ENCODE data around the gene FARP1. TPM values are rescaled to one million over a fixed set of nuclear protein-coding genes. Genes with fewer than 3 reads are reported as not detected.

FARP1 gene
- total and polyA plus RNA-seq, 2 of the 8 experiments (the other 6 are each of a cell fraction or from before 2014, with no cell fraction given): 24.7 to 104 TPM

DNA sequence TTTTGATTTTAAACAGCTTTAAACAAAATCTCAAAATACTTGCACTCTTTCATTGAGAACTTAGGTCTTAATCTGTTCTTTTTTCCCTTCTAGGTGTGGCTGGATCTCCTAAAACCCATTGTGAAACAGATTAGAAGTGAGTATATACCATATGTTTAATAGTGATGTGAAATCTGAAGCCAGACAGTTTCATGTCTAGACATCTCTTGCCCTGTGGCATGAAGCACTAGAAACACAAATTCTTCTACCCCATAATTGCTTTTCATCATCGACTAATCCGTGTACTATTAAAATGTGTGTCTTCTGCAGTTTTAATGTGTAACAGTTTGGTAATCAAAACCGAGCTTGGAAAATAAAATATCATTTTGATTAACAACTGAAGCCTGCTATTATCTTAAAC, 222.4 kb downstream of the FARP1 start:
- H3K79me1 ChIP-seq (ENCODE audit: low read depth, low read length): peaks cover 9% of the 10 kb centered on the region
- ChIA-PET POLR2A (ENCODE audit: partially characterized antibody) (interaction anchor here (0.6 kb wide), 1 partner anchor 92 kb away, joined by 3 read pairs; no protein-coding TSS in a partner anchor), CTCF (ENCODE audit: partially characterized antibody) (interaction anchor here (0.6 to 1.9 kb wide), 5 partner anchors 11 to 315 kb away, joined by 3 to 8 read pairs (median 4); no protein-coding TSS in a partner anchor)
- H3K9ac ChIP-seq (replicated peaks in 1 of 4; ENCODE audit: extremely low read depth in 1 of 4, low read depth in 3 of 4, low read length in 3 of 4): no peak overlapping the region
- no peak overlapping the region for H4K91ac ChIP-seq (replicated peaks; ENCODE audit: insufficient read length, low read length)
- peaks cover 2% of the 10 kb centered on the region; the same call in 1 of the 2 replicates for H3K23me2 ChIP-seq (ENCODE audit: low read depth, low read length)
- H3K23ac ChIP-seq (ENCODE audit: insufficient read length): no peak overlapping the region
- no peak overlapping the region for H4K5ac ChIP-seq (ENCODE audit: insufficient read length, low read depth, low read length)
- H3K27ac ChIP-seq (ENCODE audit: low read depth, low read length): no peak overlapping the region
- H2BK20ac ChIP-seq (ENCODE audit: low read length): no peak overlapping the region
- H3K4me2 ChIP-seq (ENCODE audit: insufficient read depth in 1 of 2, low read depth in 2 of 2, low read length in 2 of 2): no peak overlapping the region
- H3K4ac ChIP-seq (replicated peaks; ENCODE audit: insufficient read length, low read depth, low read length): no peak overlapping the region
- no peak overlapping the region for H3K56ac ChIP-seq (replicated peaks; ENCODE audit: insufficient read length, low read depth, low read length)
- no peak overlapping the region for H3K4me3 ChIP-seq (ENCODE audit: extremely low read depth in 1 of 4, insufficient read depth in 2 of 4, low read depth in 3 of 4, low read length in 4 of 4)
- no peak overlapping the region for H2BK12ac ChIP-seq (ENCODE audit: low read depth, low read length)
- H3K4me1 ChIP-seq (replicated peaks in 1 of 4; ENCODE audit: control insufficient read depth in 3 of 4, insufficient read depth in 4 of 4, low read length in 3 of 4): no peaks in the 10 kb centered on the region; a peak in 1 of 7 replicates
- H2AFZ ChIP-seq (ENCODE audit: low read length): no peak overlapping the region
- no peak overlapping the region for H3K18ac ChIP-seq (ENCODE audit: extremely low read depth, low read length)
- H4K8ac ChIP-seq (ENCODE audit: extremely low read depth, insufficient read depth, low read length): no peak overlapping the region
- H2BK15ac ChIP-seq (ENCODE audit: low read length): no peak overlapping the region
- no peaks in the 10 kb centered on the region for H3K27me3 ChIP-seq (replicated peaks in 1 of 4; ENCODE audit: control insufficient read depth in 3 of 4, extremely low read depth in 1 of 4, insufficient read depth in 3 of 4, low read length in 3 of 4)
- no peak for DNase-seq (ENCODE audit: low read depth in 1 of 2, low spot score in 2 of 2)
- WGBS, 2 experiments (ENCODE audit: extremely low coverage in 1 of 2, insufficient coverage in 1 of 2, insufficient read length in 1 of 2, insufficient replicate concordance in 2 of 2, low coverage in 1 of 2, low lambda C conversion rate in 2 of 2, missing lambda C conversion rate in 1 of 2): 84% methylated on average over 3 of the region's 3 CpGs; no CpG with 5 or more reads in 1 of the 2 experiments
- H3K9me3 ChIP-seq (ENCODE audit: insufficient read depth in 2 of 2, low read depth in 1 of 2, low read length in 1 of 2): no peaks in the 10 kb centered on the region
- H3K79me2 ChIP-seq (ENCODE audit: control insufficient read depth in 1 of 2, insufficient read depth in 2 of 2, low read length in 2 of 2): peaks cover 0 to 7% of the 10 kb centered on the region in 2 experiments; a peak in 1 of 4 replicates
- no peak overlapping the region for H2BK5ac ChIP-seq (ENCODE audit: low read depth, low read length)
- no peak overlapping the region for H3K14ac ChIP-seq (ENCODE audit: insufficient read length)
- peaks cover 0 to 14% (median 5%) of the 10 kb centered on the region in 4 experiments; a peak in 5 of 8 replicates for H3K36me3 ChIP-seq (ENCODE audit: control insufficient read depth in 2 of 4, insufficient read depth in 4 of 4, low read length in 3 of 4)
- FAIRE-seq: no peak
- no peak overlapping the region for H2BK120ac ChIP-seq (replicated peaks; ENCODE audit: low read depth, low read length)
- TF ChIP-seq SP2 (IDR thresholded peaks at IDR 0.05; ENCODE audit: low read length) (no peak), GABPA (IDR thresholded peaks at IDR 0.05; ENCODE audit: borderline replicate concordance, insufficient read depth, low read length) (no peak), SRF (IDR thresholded peaks at IDR 0.05; ENCODE audit: low read depth, low read length) (no peak), CEBPB (IDR thresholded peaks at IDR 0.05; ENCODE audit: low read depth, low read length) (no peak), ASH2L (IDR thresholded peaks at IDR 0.05; ENCODE audit: low read length) (no peak), TBP (IDR thresholded peaks at IDR 0.05; ENCODE audit: low read depth, low read length) (no peak), ATF3 (IDR thresholded peaks at IDR 0.05; ENCODE audit: insufficient read depth, low read depth, low read length) (no peak)
- TF ChIP-seq, protein P1, sequence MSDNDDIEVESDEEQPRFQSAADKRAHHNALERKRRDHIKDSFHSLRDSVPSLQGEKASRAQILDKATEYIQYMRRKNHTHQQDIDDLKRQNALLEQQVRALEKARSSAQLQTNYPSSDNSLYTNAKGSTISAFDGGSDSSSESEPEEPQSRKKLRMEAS (IDR thresholded peaks at IDR 0.05): no peak
- H4K20me1 ChIP-seq (replicated peaks in 1 of 2; ENCODE audit: control insufficient read depth in 1 of 2, insufficient read depth in 2 of 2, low read length in 2 of 2): peaks cover 0 to 3% of the 10 kb centered on the region in 2 experiments
- no peak overlapping the region for H2AK5ac ChIP-seq (ENCODE audit: low read depth, low read length)

All from H1 (cell line).